ENCODE measurements around the gene GCC2. TPM values are rescaled to one million over a fixed set of nuclear protein-coding genes. Genes with fewer than 3 reads are reported as not detected.
A peak's percentile ranks its signal among the peaks of the same experiment; 100 is the strongest.
"Not testable (repeated sequence)": the region's sequence is repeated elsewhere in the genome, so short reads cannot be mapped to it uniquely, and the experiment has no call there.

The GCC2 gene
- 70.0 TPM for polyA plus RNA-seq (ENCODE audit: insufficient read length)
- long read RNA-seq, donor 1, full-length matches to known transcripts = 7 of 7 reads
- long read RNA-seq, donor 1, partial matches to known transcripts = 0 of 7 reads
- long read RNA-seq, donor 1, other reads (novel, unspliced or antisense) = 0 of 7 reads
- long read RNA-seq, donor 2, full-length matches to known transcripts = 4 of 4 reads
- long read RNA-seq, donor 2, partial matches to known transcripts = 0 of 4 reads
- long read RNA-seq, donor 2, other reads (novel, unspliced or antisense) = 0 of 4 reads
- long read RNA-seq, donor 3, partial matches to known transcripts = 0 of 3 reads
- long read RNA-seq, donor 3, other reads (novel, unspliced or antisense) = 0 of 3 reads
- long read RNA-seq, donor 4 = 0 reads
- long read RNA-seq, donor 5, partial matches to known transcripts = 7 of 10 reads
- long read RNA-seq, donor 5, other reads (novel, unspliced or antisense) = 0 of 10 reads
- long read RNA-seq, donor 6, partial matches to known transcripts = 7 of 15 reads
- long read RNA-seq, donor 6, other reads (novel, unspliced or antisense) = 0 of 15 reads
- long read RNA-seq, donor 7, full-length matches to known transcripts = 8 of 16 reads
- long read RNA-seq, donor 7, partial matches to known transcripts = 8 of 16 reads
- long read RNA-seq, donor 7, other reads (novel, unspliced or antisense) = 0 of 16 reads
- long read RNA-seq, donor 8, partial matches to known transcripts = 0 of 1 reads
- long read RNA-seq, donor 8, other reads (novel, unspliced or antisense) = 0 of 1 reads

- DNase-seq = peak; percentile 92
Measured at GRCh38 chr2:108448678-108449409, at the start of gene GCC2. Gene GCC2 (plus strand): TSS chr2:108449206. CDS start chr2:108449275, 69 bp downstream.

GRCh38 chr2:108399479-108399878 lies 49.5 kb upstream of the GCC2 start:
- DNase-seq = no peak

GRCh38 chr2:108401800-108402199 lies 47.2 kb upstream of the GCC2 start:
- DNase-seq = no peak

GRCh38 chr2:108403494-108403893 lies 45.5 kb upstream of the GCC2 start:
- DNase-seq = no peak

DNA sequence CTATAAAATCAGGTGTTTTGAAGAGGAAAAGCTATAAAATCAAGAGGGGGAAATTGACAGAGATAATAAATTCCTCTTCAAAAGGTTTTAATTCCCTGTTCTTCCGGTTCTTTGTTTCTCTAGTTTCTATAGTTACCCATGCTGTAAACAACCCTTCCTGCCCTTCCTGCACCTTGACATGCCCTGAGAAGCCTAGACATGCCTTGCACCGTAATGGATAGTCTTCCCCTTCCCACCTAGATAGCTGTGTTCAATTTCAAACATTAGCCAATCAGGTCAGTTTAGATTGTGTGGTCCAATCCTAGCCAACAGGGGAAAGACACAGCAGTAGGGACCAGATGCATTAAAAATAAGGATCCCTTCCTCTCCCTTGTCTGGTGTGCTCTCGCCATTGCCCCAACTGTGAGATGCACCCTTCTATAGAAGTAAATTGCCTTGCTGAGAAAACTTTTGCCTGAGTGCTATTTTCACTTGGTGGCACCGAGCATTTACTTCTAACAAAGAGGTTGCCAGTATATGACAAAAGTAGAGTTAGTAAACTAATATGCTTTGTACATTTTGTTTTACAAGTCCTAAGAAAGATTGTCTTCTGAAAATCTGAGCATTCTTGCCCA lies 44.1 kb upstream of the GCC2 start:
- DNase-seq = no peak

DNA sequence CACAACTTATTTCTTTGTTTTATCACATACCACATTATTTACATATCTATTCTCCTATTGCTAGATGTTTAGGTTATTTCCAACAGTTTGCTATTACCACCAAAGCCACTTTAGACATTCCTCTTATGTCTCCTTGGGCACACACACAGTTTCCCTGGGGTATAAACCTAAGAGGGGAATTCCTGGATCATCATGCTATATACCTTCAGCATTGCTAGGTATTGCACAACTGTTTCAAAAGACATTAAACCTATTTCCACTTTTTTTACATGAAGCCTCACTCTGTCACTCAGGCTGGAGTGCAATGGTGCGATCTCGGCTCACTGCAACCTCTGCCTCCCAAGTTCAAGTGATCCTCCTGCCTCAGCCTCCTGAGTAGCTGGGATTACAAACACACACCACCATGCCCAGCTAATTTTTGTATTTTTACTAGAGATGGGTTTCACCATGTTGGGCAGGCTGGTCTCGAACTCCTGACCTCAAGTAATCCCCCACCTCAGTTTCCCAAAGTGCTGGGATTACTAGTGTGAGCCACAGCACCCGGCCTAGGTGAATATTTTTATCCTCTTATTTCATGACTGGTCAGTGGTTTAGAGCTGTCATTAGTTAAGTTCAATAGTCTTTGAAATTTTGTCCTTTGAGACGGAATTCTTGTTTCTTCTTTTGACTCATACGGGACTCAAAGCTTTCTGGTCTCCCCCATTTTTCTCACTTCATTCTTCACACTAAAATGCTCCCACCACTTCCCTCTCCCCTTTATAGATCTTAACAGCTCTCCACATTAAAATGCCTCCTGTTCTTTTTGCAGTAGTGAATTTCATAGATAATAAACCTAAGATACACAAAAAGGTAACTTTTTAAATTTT lies 40.9 kb upstream of the GCC2 start:
- no peak for DNase-seq

GRCh38 chr2:108409768-108410167 lies 39.2 kb upstream of the GCC2 start:
- no peak for DNase-seq

- no peak for DNase-seq
Measured at GRCh38 chr2:108412995-108413710, 35.9 kb upstream of the GCC2 start.

- no peak for DNase-seq
Measured at GRCh38 chr2:108413711-108414095, 35.3 kb upstream of the GCC2 start.

GRCh38 chr2:108414256-108414876 lies 34.6 kb upstream of the GCC2 start:
- DNase-seq = no peak

GRCh38 chr2:108414945-108415344 lies 34.1 kb upstream of the GCC2 start:
- DNase-seq = no peak

GRCh38 chr2:108417254-108417653 lies 31.8 kb upstream of the GCC2 start:
- DNase-seq = no peak

- DNase-seq = no peak
Measured at GRCh38 chr2:108418416-108418815, 30.6 kb upstream of the GCC2 start.

GRCh38 chr2:108423067-108423466 lies 25.9 kb upstream of the GCC2 start:
- DNase-seq = no peak

GRCh38 chr2:108423502-108424251 lies 25.3 kb upstream of the GCC2 start:
- no peak for DNase-seq

DNA sequence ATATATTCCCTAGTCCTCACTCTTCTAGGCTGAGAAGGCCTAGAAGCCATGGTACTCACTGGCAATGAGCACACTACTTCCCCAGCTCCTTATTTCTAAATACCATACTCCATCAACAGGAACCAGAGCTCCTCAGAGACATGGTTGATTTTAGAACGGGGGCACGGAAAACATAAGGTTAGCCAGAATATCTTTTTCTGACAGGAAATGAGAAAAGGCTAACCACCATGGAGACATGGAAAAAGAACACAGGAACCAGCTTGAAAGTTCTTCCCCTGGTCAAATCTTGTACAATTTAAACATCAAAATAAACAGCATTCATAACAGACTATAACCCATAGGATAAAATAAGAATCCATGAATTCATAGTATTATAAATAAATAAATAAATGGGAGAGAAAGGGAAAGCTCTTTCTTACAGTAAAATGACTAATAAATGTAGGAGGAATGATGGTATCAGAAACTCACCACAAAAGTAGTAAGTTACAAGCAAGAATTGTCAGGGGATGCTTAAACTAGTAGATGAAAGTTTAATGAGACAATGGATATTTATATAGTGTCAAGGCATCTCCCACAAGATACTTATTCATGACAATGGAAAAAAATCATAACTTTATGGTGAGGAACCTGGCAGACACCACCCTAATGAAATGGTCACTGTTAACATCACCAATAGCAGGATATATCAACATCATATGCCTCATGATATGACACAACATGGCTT lies 20.6 kb upstream of the GCC2 start:
- no peak for DNase-seq

DNA sequence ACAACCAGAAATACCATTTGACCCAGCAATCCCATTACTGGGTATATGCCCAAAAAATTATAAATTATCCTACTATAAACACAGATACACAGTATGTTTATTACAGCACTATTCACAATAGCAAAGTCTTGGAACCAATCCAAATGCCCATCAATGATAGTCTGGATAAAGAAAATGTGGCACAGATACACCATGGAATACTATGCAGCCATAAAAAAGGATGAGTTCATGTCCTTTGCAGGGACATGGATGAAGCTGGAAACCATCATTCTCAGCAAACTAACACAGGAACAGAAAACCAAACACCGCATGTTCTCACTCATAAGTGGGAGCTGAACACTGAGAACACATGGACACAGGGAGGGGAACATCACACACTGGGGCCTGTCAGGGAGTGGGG lies 13.4 kb upstream of the GCC2 start:
- DNase-seq = not testable (repeated sequence)

GRCh38 chr2:108436976-108437375 lies 12.0 kb upstream of the GCC2 start:
- no peak for DNase-seq

GRCh38 chr2:108441712-108442111 lies 7.3 kb upstream of the GCC2 start:
- DNase-seq = no peak
